Measurements from ENCODE around the gene TUSC2.

DNA sequence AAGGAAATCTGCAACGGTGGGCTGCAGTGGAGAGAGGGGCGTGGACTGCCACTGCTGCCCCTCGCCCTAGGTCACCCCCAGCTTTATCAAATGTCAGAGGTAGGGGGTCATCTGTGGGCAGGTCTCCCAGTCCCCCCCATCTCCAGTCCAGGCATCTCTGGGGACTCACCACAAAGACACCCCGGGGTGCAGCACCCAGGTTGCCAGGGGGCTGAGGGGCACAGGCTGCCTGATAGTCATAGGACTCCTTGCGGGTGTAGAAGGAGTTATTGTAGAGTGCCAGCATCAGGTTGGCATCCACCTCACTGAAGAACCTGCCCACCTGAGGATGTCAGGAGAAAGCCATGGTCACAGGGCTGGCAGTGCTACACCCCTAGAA, 37.8 kb upstream of the TUSC2 start:
- TF ChIP-seq, protein P1, sequence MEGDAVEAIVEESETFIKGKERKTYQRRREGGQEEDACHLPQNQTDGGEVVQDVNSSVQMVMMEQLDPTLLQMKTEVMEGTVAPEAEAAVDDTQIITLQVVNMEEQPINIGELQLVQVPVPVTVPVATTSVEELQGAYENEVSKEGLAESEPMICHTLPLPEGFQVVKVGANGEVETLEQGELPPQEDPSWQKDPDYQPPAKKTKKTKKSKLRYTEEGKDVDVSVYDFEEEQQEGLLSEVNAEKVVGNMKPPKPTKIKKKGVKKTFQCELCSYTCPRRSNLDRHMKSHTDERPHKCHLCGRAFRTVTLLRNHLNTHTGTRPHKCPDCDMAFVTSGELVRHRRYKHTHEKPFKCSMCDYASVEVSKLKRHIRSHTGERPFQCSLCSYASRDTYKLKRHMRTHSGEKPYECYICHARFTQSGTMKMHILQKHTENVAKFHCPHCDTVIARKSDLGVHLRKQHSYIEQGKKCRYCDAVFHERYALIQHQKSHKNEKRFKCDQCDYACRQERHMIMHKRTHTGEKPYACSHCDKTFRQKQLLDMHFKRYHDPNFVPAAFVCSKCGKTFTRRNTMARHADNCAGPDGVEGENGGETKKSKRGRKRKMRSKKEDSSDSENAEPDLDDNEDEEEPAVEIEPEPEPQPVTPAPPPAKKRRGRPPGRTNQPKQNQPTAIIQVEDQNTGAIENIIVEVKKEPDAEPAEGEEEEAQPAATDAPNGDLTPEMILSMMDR (IDR thresholded peaks at IDR 0.05 in 8 of 11, conservative IDR thresholded peaks at IDR 0.05 in 3 of 11), result no peak
- no peak for TF ChIP-seq POLR2A (IDR thresholded peaks at IDR 0.05)
